ENCODE results near the gene ACBD4.

- TF ChIP-seq CTCF (IDR thresholded peaks at IDR 0.05; ENCODE audit: low read depth, low read length, poor library complexity, severe bottlenecking) = no peak
- no peak for TF ChIP-seq EZH2phosphoT487 (IDR thresholded peaks at IDR 0.05; ENCODE audit: borderline replicate concordance, low read length)
Observed at GRCh38 chr17:45171338-45172231, 36.1 kb downstream of the ACBD4 start.

All from DOHH2 (cell line).